ENCODE data around the gene PFDN4.

DNA sequence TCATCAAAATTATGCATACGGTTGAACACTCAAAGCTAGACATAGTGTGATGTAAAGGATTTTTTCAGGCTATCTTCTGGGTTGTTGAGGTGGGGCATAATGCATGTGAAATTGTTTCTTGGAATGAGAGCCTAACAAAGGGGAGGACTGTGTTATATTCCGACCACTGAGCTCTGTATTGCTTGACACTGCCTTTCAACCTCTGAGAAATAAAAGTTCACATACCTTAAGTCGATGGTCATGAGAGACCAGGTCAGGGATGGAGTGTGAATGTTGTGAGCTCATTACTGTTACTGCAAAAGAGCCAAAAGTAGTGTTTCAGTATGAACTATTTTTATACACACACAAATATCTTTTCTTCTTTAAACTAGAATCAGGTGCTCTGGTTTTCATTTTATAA, 5.0 kb downstream of the PFDN4 start:
- TF ChIP-seq, protein P1, sequence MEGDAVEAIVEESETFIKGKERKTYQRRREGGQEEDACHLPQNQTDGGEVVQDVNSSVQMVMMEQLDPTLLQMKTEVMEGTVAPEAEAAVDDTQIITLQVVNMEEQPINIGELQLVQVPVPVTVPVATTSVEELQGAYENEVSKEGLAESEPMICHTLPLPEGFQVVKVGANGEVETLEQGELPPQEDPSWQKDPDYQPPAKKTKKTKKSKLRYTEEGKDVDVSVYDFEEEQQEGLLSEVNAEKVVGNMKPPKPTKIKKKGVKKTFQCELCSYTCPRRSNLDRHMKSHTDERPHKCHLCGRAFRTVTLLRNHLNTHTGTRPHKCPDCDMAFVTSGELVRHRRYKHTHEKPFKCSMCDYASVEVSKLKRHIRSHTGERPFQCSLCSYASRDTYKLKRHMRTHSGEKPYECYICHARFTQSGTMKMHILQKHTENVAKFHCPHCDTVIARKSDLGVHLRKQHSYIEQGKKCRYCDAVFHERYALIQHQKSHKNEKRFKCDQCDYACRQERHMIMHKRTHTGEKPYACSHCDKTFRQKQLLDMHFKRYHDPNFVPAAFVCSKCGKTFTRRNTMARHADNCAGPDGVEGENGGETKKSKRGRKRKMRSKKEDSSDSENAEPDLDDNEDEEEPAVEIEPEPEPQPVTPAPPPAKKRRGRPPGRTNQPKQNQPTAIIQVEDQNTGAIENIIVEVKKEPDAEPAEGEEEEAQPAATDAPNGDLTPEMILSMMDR (tag by site-specific recombination; IDR thresholded peaks at IDR 0.05): no peak
- TF ChIP-seq ZBTB21 (tag by site-specific recombination; IDR thresholded peaks at IDR 0.05) (no peak), SCRT2 (tag by site-specific recombination; IDR thresholded peaks at IDR 0.05) (no peak)

All from HEK293 (cell line).